Measurements from ENCODE around the gene PIK3C3.

- no peak for TF ChIP-seq CTCF (IDR thresholded peaks at IDR 0.05)
- TF ChIP-seq POLR2A (IDR thresholded peaks at IDR 0.05) = no peak
- no peak for TF ChIP-seq POLR2AphosphoS5 (IDR thresholded peaks at IDR 0.05)
Observed at GRCh38 chr18:41938445-41938844, 16.6 kb upstream of the PIK3C3 start.
